Suprapubic skin (tissue), 3 donors: ENCODE data around the gene KAZN.

ENCODE experiments used
- POLR2A ChIP-seq, 2 donors: fragments of 450-650 bp; IDR thresholded peaks; one replicate each; pipeline ENCODE4 v1.6.1; 2017; ENCODE audit warnings: antibody characterized with exemption in 2 of 2, mild to moderate bottlenecking in 2 of 2, moderate library complexity in 2 of 2
- TF ChIP-seq, protein P1 (sequence below), 2 donors: fragments of 200-600 bp in 1 of 2; fragments of 450-650 bp in 1 of 2; sonication (generic) in 1 of 2; IDR thresholded peaks; one replicate each; pipeline ENCODE4 v1.5.1; 2016 to 2019; ENCODE audit warnings: antibody characterized with exemption in 2 of 2, mild to moderate bottlenecking in 1 of 2, moderate library complexity in 1 of 2

DNA sequence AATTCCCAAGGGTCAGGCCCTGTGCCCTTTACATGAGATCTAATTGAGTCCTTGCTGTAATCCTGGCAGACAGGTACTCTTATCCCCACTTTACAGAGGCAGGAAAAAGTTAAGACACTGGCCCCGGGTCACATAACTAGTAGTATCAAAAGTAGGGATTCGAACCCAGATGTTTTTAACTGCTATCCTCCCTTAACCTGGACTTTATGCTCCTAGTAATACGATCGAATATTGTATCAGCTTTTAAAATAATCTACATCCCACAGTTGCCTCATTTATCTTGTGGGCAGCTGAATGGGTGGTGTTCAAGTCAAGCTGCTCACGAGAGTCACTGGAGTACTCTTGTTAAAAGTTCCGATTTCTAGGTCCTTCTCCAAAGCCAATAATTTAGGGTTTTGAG is 529.6 kb downstream of the KAZN start:
- TF ChIP-seq, protein P1, sequence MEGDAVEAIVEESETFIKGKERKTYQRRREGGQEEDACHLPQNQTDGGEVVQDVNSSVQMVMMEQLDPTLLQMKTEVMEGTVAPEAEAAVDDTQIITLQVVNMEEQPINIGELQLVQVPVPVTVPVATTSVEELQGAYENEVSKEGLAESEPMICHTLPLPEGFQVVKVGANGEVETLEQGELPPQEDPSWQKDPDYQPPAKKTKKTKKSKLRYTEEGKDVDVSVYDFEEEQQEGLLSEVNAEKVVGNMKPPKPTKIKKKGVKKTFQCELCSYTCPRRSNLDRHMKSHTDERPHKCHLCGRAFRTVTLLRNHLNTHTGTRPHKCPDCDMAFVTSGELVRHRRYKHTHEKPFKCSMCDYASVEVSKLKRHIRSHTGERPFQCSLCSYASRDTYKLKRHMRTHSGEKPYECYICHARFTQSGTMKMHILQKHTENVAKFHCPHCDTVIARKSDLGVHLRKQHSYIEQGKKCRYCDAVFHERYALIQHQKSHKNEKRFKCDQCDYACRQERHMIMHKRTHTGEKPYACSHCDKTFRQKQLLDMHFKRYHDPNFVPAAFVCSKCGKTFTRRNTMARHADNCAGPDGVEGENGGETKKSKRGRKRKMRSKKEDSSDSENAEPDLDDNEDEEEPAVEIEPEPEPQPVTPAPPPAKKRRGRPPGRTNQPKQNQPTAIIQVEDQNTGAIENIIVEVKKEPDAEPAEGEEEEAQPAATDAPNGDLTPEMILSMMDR (IDR thresholded peaks at IDR 0.05) = no peak
- no peak for TF ChIP-seq POLR2A (IDR thresholded peaks at IDR 0.05)
